GM23338 (cell line): ENCODE data around the gene SRSF12. TPM values are rescaled to one million over a fixed set of nuclear protein-coding genes. Genes with fewer than 3 reads are reported as not detected.
A peak's percentile ranks its signal among the peaks of the same experiment; 100 is the strongest.

Experiments used
- ATAC-seq: fragments of 200-7000 bp; cut with Tn5 transposase; 3 replicates; pipeline ENCODE4 v1.9.1; 2020
- DNase-seq: peaks from one replicate; pipeline ENCODE4 v3.0.0-alpha.2; 2015; ENCODE audit warnings: low spot score
- H2AFZ ChIP-seq: fragments of 200-600 bp; sonication (generic); 2 replicates; pipeline ENCODE4 v1.8.0; 2016; ENCODE audit warnings: antibody characterized with exemption, mild to moderate bottlenecking, moderate library complexity
- H3F3A ChIP-seq: fragments of 200-600 bp; sonication (generic); replicated peaks from 2 replicates; pipeline ENCODE4 v1.8.0; 2017; ENCODE audit warnings: antibody characterized with exemption, mixed run types, low read depth
- H3K27ac ChIP-seq: fragments of 200-600 bp; sonication (generic); 2 replicates; pipeline ENCODE4 v1.6.1; 2016; ENCODE audit warnings: low read depth
- H3K27me3 ChIP-seq: fragments of 200-600 bp; sonication (generic); 2 replicates; pipeline ENCODE4 v1.8.0; 2016; ENCODE audit warnings: mild to moderate bottlenecking, mixed run types, moderate library complexity; ENCODE audit not compliant: insufficient read depth
- H3K36me3 ChIP-seq: fragments of 200-600 bp; sonication (generic); 2 replicates; pipeline ENCODE4 v1.8.0; 2016; ENCODE audit warnings: mild to moderate bottlenecking; ENCODE audit not compliant: insufficient read depth
- H3K4me1 ChIP-seq: fragments of 200-600 bp; sonication (generic); 2 replicates; pipeline ENCODE4 v1.8.0; 2016; ENCODE audit warnings: mild to moderate bottlenecking, moderate library complexity; ENCODE audit not compliant: insufficient read depth
- H3K4me2 ChIP-seq: fragments of 200-600 bp; sonication (generic); 2 replicates; pipeline ENCODE4 v1.7.1; 2017; ENCODE audit warnings: mixed run types
- H3K4me3 ChIP-seq: fragments of 200-600 bp; sonication (generic); 2 replicates; pipeline ENCODE4 v1.6.1; 2016; ENCODE audit warnings: mixed run types
- H3K79me2 ChIP-seq: fragments of 200-600 bp; sonication (generic); replicated peaks from 2 replicates; pipeline ENCODE4 v1.8.0; 2017; ENCODE audit warnings: mild to moderate bottlenecking; ENCODE audit not compliant: insufficient read depth
- H3K9me2 ChIP-seq: fragments of 200-600 bp; sonication (generic); 2 replicates; pipeline ENCODE4 v1.8.0; 2017; ENCODE audit not compliant: insufficient read depth
- H4K20me1 ChIP-seq: fragments of 200-600 bp; sonication (generic); replicated peaks from 2 replicates; pipeline ENCODE4 v1.8.0; 2017; ENCODE audit warnings: mild to moderate bottlenecking; ENCODE audit not compliant: insufficient read depth
- H3K27ac Mint-ChIP-seq: 2 replicates; pipeline ENCODE4 v1.8.0; 2020; ENCODE audit warnings: inconsistent platforms, mild to moderate bottlenecking, moderate library complexity, mixed read lengths
- H3K27me3 Mint-ChIP-seq: 3 replicates; pipeline ENCODE4 v1.8.0; 2022; ENCODE audit warnings: low read depth, mild to moderate bottlenecking, moderate library complexity, mixed read lengths, inconsistent platforms; ENCODE audit not compliant: insufficient read depth, poor library complexity
- H3K36me3 Mint-ChIP-seq: 3 replicates; pipeline ENCODE4 v1.8.0; 2021; ENCODE audit warnings: low read depth, mild to moderate bottlenecking, inconsistent platforms, moderate library complexity, mixed read lengths
- H3K4me1 Mint-ChIP-seq: 3 replicates; pipeline ENCODE4 v1.8.0; 2020; ENCODE audit warnings: mild to moderate bottlenecking, inconsistent platforms, mixed read lengths
- H3K4me3 Mint-ChIP-seq: 3 replicates; pipeline ENCODE4 v1.8.0; 2021; ENCODE audit warnings: moderate library complexity, mild to moderate bottlenecking, inconsistent platforms, mixed read lengths
- H3K9me3 Mint-ChIP-seq: 3 replicates; pipeline ENCODE4 v1.8.0; 2020; ENCODE audit warnings: moderate library complexity, mild to moderate bottlenecking, inconsistent platforms, mixed read lengths
- EZH2 ChIP-seq: fragments of 200-600 bp; sonication (generic); IDR thresholded peaks from one replicate; pipeline ENCODE4 v1.8.0; 2017; ENCODE audit warnings: antibody characterized with exemption, mild to moderate bottlenecking, low read depth; ENCODE audit not compliant: unreplicated experiment
- JUNB ChIP-seq: IDR thresholded peaks from one replicate; pipeline ENCODE4 v1.6.1; 2016; ENCODE audit warnings: antibody characterized with exemption; ENCODE audit not compliant: unreplicated experiment
- NANOG ChIP-seq: IDR thresholded peaks from 2 replicates; pipeline ENCODE4 v1.6.1; 2016; ENCODE audit warnings: antibody characterized with exemption, borderline replicate concordance
- POLR2AphosphoS5 ChIP-seq: IDR thresholded peaks from 2 replicates; pipeline ENCODE4 v1.6.1; 2016; ENCODE audit warnings: antibody characterized with exemption, low read depth
- STAT1 ChIP-seq: IDR thresholded peaks from one replicate; pipeline ENCODE4 v1.6.1; 2016; ENCODE audit warnings: antibody characterized with exemption; ENCODE audit not compliant: unreplicated experiment
- ZNF114 ChIP-seq: fragments of 250-450 bp; sonication (Bioruptor Pico); IDR thresholded peaks from 2 replicates; pipeline ENCODE4 v1.5.0; 2020; ENCODE audit warnings: mild to moderate bottlenecking, moderate library complexity
- ZNF331 ChIP-seq: fragments of 250-450 bp; sonication (Bioruptor Pico); IDR thresholded peaks from 2 replicates; pipeline ENCODE4 v1.5.0; 2020; ENCODE audit warnings: low read depth, mild to moderate bottlenecking, moderate library complexity
- polyA plus RNA-seq: library from polyadenylated mRNA; unstranded; fragments of >200 nt; fragmentation: Nextera tagmentation; extraction: Ambion mirVana; gene quantifications from 2 replicates; pipeline ENCODE4 v1.2.1, GENCODE V29; 2016
- total RNA-seq: library from RNA; depleted of rRNA; stranded (reverse); fragments of >200 nt; shearing (Covaris generic); gene quantifications from 2 replicates; pipeline ENCODE4 v1.2.3, GENCODE V29; 2014
- TF ChIP-seq, protein P1 (sequence below): fragments of 250-450 bp; sonication (Bioruptor Pico); IDR thresholded peaks from 2 replicates; pipeline ENCODE4 v1.5.0; 2020; ENCODE audit warnings: mild to moderate bottlenecking, moderate library complexity
- TF ChIP-seq, protein P2 (sequence below): IDR thresholded peaks from one replicate; pipeline ENCODE4 v1.6.1; 2018; ENCODE audit warnings: antibody characterized with exemption; ENCODE audit not compliant: unreplicated experiment
- TF ChIP-seq, protein P3 (sequence below), 2 experiments: fragments of 200-600 bp in 1 of 2; sonication (generic) in 1 of 2; conservative IDR thresholded peaks; 2 replicates each; pipeline versions ENCODE4 v1.5.1 to v1.6.1; 2016 to 2017; ENCODE audit warnings: antibody characterized with exemption in 2 of 2, low read depth in 2 of 2, mild to moderate bottlenecking in 2 of 2, moderate library complexity in 1 of 2

SRSF12 gene
- total and polyA plus RNA-seq, 2 experiments from 2014 or later: 3.6 TPM

GRCh38 chr6:89133981-89134380, 16.1 kb upstream of the SRSF12 start:
- ATAC-seq (peak; percentile 79), DNase-seq (peak; percentile 56)
- no peaks in the 10 kb centered on the region for H3F3A ChIP-seq
- peaks cover 7% of the 10 kb centered on the region for H3K4me1 ChIP-seq
- no peak overlapping the region for H3K27ac ChIP-seq
- H3K4me1 Mint-ChIP-seq: peaks cover 7% of the 10 kb centered on the region; the same call in 2 of the 3 replicates
- H3K9me3 Mint-ChIP-seq: peaks cover under 1% of the 10 kb centered on the region; the same call in 1 of the 3 replicates
- H4K20me1 ChIP-seq: peaks cover 8% of the 10 kb centered on the region
- no peaks in the 10 kb centered on the region for H3K79me2 ChIP-seq
- no peak overlapping the region for H3K4me3 Mint-ChIP-seq
- H2AFZ ChIP-seq: no peak overlapping the region
- no peaks in the 10 kb centered on the region for H3K9me2 ChIP-seq
- H3K27ac Mint-ChIP-seq: no peak overlapping the region
- TF ChIP-seq, protein P1, sequence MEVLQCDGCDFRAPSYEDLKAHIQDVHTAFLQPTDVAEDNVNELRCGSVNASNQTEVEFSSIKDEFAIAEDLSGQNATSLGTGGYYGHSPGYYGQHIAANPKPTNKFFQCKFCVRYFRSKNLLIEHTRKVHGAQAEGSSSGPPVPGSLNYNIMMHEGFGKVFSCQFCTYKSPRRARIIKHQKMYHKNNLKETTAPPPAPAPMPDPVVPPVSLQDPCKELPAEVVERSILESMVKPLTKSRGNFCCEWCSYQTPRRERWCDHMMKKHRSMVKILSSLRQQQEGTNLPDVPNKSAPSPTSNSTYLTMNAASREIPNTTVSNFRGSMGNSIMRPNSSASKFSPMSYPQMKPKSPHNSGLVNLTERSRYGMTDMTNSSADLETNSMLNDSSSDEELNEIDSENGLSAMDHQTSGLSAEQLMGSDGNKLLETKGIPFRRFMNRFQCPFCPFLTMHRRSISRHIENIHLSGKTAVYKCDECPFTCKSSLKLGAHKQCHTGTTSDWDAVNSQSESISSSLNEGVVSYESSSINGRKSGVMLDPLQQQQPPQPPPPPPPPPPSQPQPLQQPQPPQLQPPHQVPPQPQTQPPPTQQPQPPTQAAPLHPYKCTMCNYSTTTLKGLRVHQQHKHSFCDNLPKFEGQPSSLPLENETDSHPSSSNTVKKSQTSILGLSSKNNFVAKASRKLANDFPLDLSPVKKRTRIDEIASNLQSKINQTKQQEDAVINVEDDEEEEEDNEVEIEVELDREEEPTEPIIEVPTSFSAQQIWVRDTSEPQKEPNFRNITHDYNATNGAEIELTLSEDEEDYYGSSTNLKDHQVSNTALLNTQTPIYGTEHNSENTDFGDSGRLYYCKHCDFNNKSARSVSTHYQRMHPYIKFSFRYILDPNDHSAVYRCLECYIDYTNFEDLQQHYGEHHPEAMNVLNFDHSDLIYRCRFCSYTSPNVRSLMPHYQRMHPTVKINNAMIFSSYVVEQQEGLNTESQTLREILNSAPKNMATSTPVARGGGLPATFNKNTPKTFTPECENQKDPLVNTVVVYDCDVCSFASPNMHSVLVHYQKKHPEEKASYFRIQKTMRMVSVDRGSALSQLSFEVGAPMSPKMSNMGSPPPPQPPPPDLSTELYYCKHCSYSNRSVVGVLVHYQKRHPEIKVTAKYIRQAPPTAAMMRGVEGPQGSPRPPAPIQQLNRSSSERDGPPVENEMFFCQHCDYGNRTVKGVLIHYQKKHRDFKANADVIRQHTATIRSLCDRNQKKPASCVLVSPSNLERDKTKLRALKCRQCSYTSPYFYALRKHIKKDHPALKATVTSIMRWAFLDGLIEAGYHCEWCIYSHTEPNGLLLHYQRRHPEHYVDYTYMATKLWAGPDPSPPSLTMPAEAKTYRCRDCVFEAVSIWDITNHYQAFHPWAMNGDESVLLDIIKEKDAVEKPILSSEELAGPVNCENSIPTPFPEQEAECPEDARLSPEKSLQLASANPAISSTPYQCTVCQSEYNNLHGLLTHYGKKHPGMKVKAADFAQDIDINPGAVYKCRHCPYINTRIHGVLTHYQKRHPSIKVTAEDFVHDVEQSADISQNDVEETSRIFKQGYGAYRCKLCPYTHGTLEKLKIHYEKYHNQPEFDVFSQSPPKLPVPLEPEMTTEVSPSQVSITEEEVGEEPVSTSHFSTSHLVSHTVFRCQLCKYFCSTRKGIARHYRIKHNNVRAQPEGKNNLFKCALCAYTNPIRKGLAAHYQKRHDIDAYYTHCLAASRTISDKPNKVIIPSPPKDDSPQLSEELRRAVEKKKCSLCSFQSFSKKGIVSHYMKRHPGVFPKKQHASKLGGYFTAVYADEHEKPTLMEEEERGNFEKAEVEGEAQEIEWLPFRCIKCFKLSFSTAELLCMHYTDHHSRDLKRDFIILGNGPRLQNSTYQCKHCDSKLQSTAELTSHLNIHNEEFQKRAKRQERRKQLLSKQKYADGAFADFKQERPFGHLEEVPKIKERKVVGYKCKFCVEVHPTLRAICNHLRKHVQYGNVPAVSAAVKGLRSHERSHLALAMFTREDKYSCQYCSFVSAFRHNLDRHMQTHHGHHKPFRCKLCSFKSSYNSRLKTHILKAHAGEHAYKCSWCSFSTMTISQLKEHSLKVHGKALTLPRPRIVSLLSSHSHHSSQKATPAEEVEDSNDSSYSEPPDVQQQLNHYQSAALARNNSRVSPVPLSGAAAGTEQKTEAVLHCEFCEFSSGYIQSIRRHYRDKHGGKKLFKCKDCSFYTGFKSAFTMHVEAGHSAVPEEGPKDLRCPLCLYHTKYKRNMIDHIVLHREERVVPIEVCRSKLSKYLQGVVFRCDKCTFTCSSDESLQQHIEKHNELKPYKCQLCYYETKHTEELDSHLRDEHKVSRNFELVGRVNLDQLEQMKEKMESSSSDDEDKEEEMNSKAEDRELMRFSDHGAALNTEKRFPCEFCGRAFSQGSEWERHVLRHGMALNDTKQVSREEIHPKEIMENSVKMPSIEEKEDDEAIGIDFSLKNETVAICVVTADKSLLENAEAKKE (CRISPR knock-in tag): no peak
- TF ChIP-seq NANOG: peak; percentile 81
- peaks cover 93% of the 10 kb centered on the region for H3K27me3 ChIP-seq
- no peaks in the 10 kb centered on the region for H3K36me3 ChIP-seq
- 0 out of 2 replicates have a peak overlapping the region, but pooled peaks have one; percentile 8 for H3K4me2 ChIP-seq
- H3K36me3 Mint-ChIP-seq: no peaks in the 10 kb centered on the region
- peaks cover 31% of the 10 kb centered on the region for H3K27me3 Mint-ChIP-seq
- no peak overlapping the region for H3K4me3 ChIP-seq

GRCh38 chr6:89132057-89132456, 14.2 kb upstream of the SRSF12 start:
- Histone ChIP-seq H3K27me3 (peaks cover 75% of the 10 kb centered on the region), H2AFZ (no peak overlapping the region), H3K4me1 (peaks cover 7% of the 10 kb centered on the region), H3F3A (no peaks in the 10 kb centered on the region), H3K4me3 (no peak overlapping the region), H4K20me1 (peaks cover 8% of the 10 kb centered on the region), H3K4me2 (no peak overlapping the region), H3K79me2 (no peaks in the 10 kb centered on the region), H3K36me3 (no peaks in the 10 kb centered on the region), H3K9me2 (no peaks in the 10 kb centered on the region), H3K27ac (no peak overlapping the region)
- DNase-seq (no peak), ATAC-seq (no peak)
- Mint-ChIP-seq H3K9me3 (peaks cover 10% of the 10 kb centered on the region), H3K4me1 (peaks cover 7% of the 10 kb centered on the region; the same call in 2 of the 3 replicates), H3K36me3 (peaks cover 8% of the 10 kb centered on the region; the same call in 1 of the 3 replicates), H3K27ac (no peak overlapping the region), H3K27me3 (peaks cover 34% of the 10 kb centered on the region), H3K4me3 (no peak overlapping the region)
- no peak for TF ChIP-seq ZNF331 (CRISPR knock-in tag)
- no peak for TF ChIP-seq JUNB
- no peak for TF ChIP-seq NANOG
- TF ChIP-seq ZNF114: no peak
- TF ChIP-seq, protein P2, sequence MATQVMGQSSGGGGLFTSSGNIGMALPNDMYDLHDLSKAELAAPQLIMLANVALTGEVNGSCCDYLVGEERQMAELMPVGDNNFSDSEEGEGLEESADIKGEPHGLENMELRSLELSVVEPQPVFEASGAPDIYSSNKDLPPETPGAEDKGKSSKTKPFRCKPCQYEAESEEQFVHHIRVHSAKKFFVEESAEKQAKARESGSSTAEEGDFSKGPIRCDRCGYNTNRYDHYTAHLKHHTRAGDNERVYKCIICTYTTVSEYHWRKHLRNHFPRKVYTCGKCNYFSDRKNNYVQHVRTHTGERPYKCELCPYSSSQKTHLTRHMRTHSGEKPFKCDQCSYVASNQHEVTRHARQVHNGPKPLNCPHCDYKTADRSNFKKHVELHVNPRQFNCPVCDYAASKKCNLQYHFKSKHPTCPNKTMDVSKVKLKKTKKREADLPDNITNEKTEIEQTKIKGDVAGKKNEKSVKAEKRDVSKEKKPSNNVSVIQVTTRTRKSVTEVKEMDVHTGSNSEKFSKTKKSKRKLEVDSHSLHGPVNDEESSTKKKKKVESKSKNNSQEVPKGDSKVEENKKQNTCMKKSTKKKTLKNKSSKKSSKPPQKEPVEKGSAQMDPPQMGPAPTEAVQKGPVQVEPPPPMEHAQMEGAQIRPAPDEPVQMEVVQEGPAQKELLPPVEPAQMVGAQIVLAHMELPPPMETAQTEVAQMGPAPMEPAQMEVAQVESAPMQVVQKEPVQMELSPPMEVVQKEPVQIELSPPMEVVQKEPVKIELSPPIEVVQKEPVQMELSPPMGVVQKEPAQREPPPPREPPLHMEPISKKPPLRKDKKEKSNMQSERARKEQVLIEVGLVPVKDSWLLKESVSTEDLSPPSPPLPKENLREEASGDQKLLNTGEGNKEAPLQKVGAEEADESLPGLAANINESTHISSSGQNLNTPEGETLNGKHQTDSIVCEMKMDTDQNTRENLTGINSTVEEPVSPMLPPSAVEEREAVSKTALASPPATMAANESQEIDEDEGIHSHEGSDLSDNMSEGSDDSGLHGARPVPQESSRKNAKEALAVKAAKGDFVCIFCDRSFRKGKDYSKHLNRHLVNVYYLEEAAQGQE: no peak
- TF ChIP-seq POLR2AphosphoS5: no peak
- no peak for TF ChIP-seq STAT1
- TF ChIP-seq, protein P3, sequence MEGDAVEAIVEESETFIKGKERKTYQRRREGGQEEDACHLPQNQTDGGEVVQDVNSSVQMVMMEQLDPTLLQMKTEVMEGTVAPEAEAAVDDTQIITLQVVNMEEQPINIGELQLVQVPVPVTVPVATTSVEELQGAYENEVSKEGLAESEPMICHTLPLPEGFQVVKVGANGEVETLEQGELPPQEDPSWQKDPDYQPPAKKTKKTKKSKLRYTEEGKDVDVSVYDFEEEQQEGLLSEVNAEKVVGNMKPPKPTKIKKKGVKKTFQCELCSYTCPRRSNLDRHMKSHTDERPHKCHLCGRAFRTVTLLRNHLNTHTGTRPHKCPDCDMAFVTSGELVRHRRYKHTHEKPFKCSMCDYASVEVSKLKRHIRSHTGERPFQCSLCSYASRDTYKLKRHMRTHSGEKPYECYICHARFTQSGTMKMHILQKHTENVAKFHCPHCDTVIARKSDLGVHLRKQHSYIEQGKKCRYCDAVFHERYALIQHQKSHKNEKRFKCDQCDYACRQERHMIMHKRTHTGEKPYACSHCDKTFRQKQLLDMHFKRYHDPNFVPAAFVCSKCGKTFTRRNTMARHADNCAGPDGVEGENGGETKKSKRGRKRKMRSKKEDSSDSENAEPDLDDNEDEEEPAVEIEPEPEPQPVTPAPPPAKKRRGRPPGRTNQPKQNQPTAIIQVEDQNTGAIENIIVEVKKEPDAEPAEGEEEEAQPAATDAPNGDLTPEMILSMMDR (conservative IDR thresholded peaks at IDR 0.05; ENCODE audit: low read depth in 2 of 2): no peak
- no peak for TF ChIP-seq EZH2
